NCI-H510A (cell line): ENCODE results near the gene CLEC6A.
"Not testable (repeated sequence)": the region's sequence is repeated elsewhere in the genome, so short reads cannot be mapped to it uniquely, and the experiment has no call there.

Experiments used
- DNase-seq: peaks from one replicate; lab custom pipeline; 2025; lab: John Stamatoyannopoulos, UW

Gene CLEC6A

DNA sequence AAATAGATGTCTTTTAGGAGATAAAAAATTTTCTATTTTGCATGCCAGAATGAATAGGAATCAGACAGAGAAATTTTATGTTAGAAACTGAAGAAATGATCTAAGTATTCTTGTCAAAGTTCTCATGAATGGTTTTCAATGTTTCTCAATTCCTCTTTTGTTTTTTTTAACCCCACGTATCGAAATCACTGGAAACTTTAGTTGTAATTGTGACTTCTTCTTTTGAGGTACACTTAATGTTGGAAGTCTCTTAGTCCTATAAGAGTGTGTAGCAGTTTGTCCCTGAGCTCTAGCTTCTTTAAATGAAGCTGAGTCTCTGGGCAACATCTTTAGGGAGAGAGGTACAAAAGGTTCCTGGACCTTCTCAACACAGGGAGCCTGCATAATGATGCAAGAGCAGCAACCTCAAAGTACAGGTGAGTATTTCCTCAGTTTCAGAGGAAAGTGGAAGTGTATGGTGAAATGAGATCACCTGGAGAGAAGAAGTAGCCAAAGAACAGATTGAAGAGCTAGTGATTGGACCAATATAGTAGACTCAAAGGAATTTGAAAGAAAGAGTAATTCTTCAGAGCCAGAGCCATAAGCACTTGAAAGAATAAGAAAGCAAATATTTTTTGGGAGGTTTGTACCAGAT is at the start of gene CLEC6A:
Gene CLEC6A, plus strand, starts transcription at position 236 of the 634 bp plus-strand sequence. Its CDS starts 150 bp downstream, at position 386.
- DNase-seq, result no peak

GRCh38 chr12:8419576-8419975 is 36.2 kb upstream of the CLEC6A start:
- DNase-seq, result not testable (repeated sequence)

DNA sequence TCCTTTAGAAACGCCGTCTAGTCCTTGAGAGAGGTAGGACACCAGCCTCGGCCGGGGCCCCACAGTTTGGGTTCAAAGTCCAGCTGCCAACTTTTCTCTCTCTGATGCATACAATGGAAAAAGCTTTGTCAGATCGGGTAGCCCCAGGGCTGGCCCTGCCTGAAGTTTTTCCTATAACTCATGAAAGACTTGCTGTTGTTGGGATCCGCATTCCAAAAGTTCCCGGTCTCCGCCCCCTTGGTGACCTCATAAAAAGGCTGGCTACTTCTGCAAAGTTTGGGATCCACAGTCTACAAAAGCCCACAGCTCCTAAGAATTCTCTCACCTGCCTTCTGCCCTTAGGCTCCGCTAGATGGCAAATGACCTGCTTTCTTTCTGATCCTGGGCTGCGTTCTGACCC is 35.3 kb upstream of the CLEC6A start:
- no peak for DNase-seq

DNA sequence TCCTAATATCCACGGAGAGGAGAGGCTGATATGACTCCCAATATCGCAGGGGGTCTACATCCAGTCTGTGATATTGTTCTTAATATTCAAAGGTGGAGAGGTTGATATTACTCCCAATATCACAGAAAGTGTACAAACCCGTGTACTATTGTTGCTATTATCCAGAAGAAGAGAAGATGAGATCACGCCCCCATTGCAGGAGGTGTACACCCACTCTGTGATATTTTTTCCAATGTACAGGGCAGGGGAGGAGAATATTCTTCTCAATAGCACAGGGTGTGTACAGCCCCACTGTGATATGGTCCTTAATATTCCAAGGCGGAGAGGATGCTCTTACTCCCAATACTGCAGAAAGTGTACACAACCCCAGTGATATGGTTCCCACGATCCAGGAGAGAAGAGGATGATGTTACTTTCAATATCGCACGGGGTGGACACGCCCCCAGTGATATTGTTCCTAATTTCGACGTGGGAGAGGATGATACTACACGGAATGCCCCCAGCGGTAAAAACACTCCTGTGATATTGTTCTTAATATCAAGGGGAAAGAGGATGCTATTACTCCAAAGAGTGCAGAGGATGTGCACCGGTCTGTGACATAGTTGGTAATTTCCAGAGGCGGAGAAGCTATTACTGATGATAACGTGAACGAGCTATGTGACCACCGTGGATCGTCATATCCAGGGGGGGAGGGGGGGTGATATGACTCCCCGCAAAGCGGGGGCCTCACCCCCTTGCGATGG is 11.1 kb upstream of the CLEC6A start:
- not testable (repeated sequence) for DNase-seq

DNA sequence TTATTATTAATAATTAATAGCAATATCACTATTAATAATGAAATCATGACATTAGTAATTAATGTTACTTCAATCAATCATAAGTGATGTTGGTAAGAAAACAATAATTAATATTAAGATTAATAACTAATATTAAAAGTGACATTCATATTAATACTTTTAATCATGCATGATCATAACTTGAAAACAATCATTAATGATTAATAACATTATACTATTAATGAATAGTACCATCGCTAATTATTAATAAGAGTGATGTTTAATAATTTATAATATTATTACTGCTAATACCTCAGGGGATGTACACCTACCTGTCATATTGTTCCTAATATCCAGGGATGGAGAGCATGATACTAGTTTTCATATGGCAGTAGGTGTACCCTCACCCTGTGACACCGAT is 10.0 kb upstream of the CLEC6A start:
- DNase-seq, result no peak

GRCh38 chr12:8446642-8447547 is 8.9 kb upstream of the CLEC6A start:
- DNase-seq, result no peak

- DNase-seq, result no peak
These were observed 6.4 kb upstream of the CLEC6A start for GRCh38 chr12:8449355-8449859.

- no peak for DNase-seq
These were observed 3.7 kb upstream of the CLEC6A start for GRCh38 chr12:8452036-8452435.

GRCh38 chr12:8453021-8453513 is 2.7 kb upstream of the CLEC6A start:
- DNase-seq, result no peak

GRCh38 chr12:8453796-8454195 is 2.0 kb upstream of the CLEC6A start:
- DNase-seq, result no peak

GRCh38 chr12:8455271-8455670 is 491 bp upstream of the CLEC6A start:
- DNase-seq, result no peak

DNA sequence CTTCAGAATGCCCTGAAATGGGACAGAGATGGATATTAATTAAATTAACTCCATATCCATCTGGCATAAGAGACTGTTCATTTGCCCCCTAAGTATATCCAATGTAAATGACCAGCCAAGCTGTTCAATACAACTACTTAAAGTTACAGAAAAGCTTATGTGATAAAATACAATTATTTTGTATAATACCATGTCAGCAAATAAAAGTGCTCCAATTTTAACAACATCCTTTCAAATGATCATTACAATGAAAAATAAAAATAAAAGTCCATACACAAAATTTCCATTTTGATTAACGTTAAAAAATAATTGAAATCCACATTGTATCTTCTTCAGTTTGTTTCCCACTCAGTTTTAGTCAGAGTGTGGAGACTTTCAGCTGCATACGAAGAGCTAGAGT is 5.7 kb downstream of the CLEC6A start:
- no peak for DNase-seq

GRCh38 chr12:8465301-8465996 is 9.7 kb downstream of the CLEC6A start:
- no peak for DNase-seq

DNA sequence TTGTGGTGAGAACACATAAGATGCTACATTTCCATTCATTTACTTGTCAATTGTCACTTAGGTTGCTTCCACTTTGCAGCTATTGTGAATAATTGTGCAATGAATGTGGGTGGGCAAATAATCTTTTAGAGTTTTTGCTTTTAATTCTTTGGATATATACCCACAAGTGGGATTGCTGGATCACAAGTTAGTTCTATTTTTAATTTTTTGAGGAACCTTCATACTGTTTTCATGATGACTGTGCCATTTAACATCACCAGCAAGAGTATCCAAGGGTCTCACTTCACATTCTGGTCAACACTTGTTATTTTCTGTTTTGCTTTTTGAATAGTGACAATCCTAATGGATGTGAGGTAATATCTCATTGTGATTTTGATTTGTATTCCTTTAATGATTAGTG is 10.5 kb downstream of the CLEC6A start:
- no peak for DNase-seq

DNA sequence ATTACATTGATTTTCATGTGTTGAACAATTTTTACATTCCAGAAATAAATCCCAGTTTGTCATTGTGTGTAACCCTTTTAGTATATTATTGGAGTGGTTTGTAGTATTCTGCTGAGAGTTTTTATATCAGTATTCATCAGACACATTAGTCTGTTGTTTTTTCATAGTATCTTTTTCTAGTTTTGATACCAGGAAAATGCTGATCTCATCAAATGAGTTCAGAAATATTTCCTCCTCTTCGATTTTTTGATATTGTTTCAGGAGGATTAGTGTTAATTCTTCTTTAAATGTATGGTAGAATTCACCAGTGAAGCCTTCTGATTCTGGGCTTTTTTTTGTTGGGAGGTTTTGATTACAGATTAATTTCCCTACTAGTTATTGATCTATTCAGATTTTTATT is 15.3 kb downstream of the CLEC6A start:
- DNase-seq, result no peak

DNA sequence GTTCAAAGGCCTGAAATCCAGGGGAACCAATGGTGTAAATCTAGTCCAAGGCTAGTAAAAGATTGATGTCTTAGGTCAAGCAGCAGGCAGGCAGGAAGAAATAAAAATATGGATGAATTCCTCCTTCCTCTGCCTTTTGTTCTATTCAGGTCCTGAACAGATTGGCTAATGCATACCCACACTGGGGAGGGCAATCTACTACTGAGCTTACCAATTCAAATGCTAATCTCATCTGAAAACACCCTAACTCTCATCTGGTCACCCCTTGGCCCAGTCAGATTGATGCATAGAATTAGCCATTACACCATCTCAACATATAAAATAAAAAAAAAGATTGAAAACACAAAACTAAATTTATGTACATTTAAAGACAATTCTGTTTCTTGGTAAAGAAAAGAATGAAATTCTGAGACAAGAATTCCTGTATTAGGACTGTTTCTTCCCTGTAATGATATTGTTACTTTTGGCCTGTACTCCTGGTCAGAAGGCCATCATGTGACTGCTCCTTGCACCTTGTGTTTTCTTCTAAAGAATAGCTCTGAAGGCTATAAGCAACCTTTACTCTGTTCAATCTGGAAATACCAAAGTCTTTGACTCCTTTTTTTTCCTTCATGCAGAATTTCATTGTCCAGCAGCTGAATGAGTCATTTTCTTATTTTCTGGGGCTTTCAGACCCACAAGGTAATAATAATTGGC is 19.9 kb downstream of the CLEC6A start:
- DNase-seq, result no peak

GRCh38 chr12:8482571-8483061 is 26.9 kb downstream of the CLEC6A start:
- DNase-seq, result no peak

DNA sequence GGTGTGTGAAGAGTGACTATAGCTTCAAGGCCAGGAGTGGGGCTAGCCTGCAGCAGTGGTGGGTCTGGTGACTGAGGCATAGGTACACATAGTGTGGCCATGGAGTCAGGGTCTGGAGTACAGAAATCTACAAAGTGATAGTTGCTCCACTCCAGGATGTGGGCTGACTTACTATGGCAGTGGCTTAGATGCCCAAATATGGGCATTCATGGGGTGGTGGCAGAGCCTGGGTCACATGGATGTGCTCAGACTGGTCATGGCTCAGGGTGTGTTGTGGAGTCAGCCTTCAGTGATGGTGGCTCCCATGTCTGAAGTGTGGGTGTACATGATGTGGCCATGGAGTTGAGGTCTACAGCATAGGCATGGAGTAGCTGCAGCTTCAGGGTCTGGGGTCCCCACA is 27.3 kb downstream of the CLEC6A start:
- no peak for DNase-seq

- no peak for DNase-seq
These were observed 36.1 kb downstream of the CLEC6A start for GRCh38 chr12:8491646-8492530.

GRCh38 chr12:8493084-8493483 is 37.3 kb downstream of the CLEC6A start:
- no peak for DNase-seq
